ENCODE results near the gene FHIT. TPM values are rescaled to one million over a fixed set of nuclear protein-coding genes. Genes with fewer than 3 reads are reported as not detected.

The FHIT gene
- total and polyA plus RNA-seq, 2 of the 4 experiments (the other 2 are of a cell fraction) = 0.07 TPM; not detected in 1

DNA sequence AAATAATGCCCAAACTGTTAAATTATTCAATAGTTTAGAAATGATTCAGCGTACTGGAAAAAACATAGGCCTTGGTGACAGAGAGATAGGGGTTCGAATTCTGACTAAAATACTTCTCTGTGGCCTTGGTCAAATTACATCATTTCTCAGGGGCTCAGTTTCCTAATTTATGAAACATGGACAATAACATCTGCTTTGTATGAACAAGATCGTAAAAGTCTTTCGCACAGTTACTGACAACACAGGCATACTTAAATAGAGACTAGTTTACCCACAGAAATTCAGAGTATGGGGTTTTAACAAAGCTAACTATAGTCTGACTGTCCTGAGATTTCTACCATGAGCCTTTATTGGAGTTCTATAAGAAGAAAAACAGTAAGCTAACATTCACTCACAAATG lies 440.4 kb downstream of the FHIT start:
- H2AK5ac ChIP-seq (ENCODE audit: low read depth, low read length) = no peak overlapping the region
- H3K27ac ChIP-seq (ENCODE audit: insufficient read depth, low read length) = no peak overlapping the region
- WGBS, 2 experiments (ENCODE audit: extremely low coverage in 2 of 2, insufficient read length in 1 of 2) = no CpG with 5 or more reads among the region's 4 CpGs
- intact Hi-C loops (cut with micrococcal nuclease) = no loop called here
- no peak overlapping the region for H2BK120ac ChIP-seq (ENCODE audit: low read depth, low read length)
- no peaks in the 10 kb centered on the region for H3K79me1 ChIP-seq (ENCODE audit: low read depth in 1 of 2, low read length in 2 of 2)
- no peak overlapping the region for H3K9ac ChIP-seq (ENCODE audit: low read depth, low read length)
- no peak for DNase-seq
- no peak overlapping the region for H3K4me2 ChIP-seq (ENCODE audit: low read depth, low read length)
- dilution Hi-C loops (cut with HindIII; ENCODE audit: low sequenced_read_pairs, unreplicated experiment) = no loop called here
- no peak overlapping the region for H2BK15ac ChIP-seq (ENCODE audit: low read depth, low read length)
- no peak overlapping the region for H2BK5ac ChIP-seq (ENCODE audit: low read depth, low read length, poor library complexity, severe bottlenecking)
- H4K20me1 ChIP-seq (ENCODE audit: insufficient read depth, low read length) = no peaks in the 10 kb centered on the region
- H2AK9ac ChIP-seq (replicated peaks; ENCODE audit: low read depth, low read length, poor library complexity) = no peak overlapping the region
- ATAC-seq (ENCODE audit: low read depth) = no peak
- no peak overlapping the region for H3K14ac ChIP-seq (replicated peaks; ENCODE audit: low read depth, low read length)
- in situ Hi-C loops (cut with MboI; ENCODE audit: low sequenced_read_pairs) = no loop called here
- no peak overlapping the region for H3K23ac ChIP-seq (ENCODE audit: low read depth, low read length)
- H4K5ac ChIP-seq (ENCODE audit: low read depth, low read length) = no peak overlapping the region
- ChIA-PET POLR2A (ENCODE audit: unreplicated experiment) (no interaction called here), CTCF (no interaction called here)
- H3K9me3 ChIP-seq (ENCODE audit: control insufficient read depth, insufficient read depth, low read length) = no peaks in the 10 kb centered on the region
- H2AFZ ChIP-seq (replicated peaks; ENCODE audit: low read length, poor library complexity) = no peak overlapping the region
- no TSS peak for BruUV-seq (replicated peaks)
- H3K27me3 ChIP-seq (ENCODE audit: control insufficient read depth, insufficient read depth, low read length) = no peaks in the 10 kb centered on the region
- no peak overlapping the region for H3K56ac ChIP-seq (ENCODE audit: extremely low read depth, insufficient read depth, low read length)
- H3K9me1 ChIP-seq (ENCODE audit: insufficient read depth, low read length) = no peaks in the 10 kb centered on the region
- no peak overlapping the region for H4K91ac ChIP-seq (ENCODE audit: insufficient read depth, low read depth, low read length)
- H3K4me1 ChIP-seq (ENCODE audit: control insufficient read depth, insufficient read depth, low read length) = no peaks in the 10 kb centered on the region
- no peak for TF ChIP-seq RCOR1 (IDR thresholded peaks at IDR 0.05; ENCODE audit: insufficient replicate concordance, low read length)
- no peak for TF ChIP-seq FOS (IDR thresholded peaks at IDR 0.05; ENCODE audit: low read depth, low read length)
- TF ChIP-seq MXI1 (IDR thresholded peaks at IDR 0.05; ENCODE audit: borderline replicate concordance, low read depth, low read length) = no peak
- no peak for TF ChIP-seq USF2 (IDR thresholded peaks at IDR 0.05; ENCODE audit: low read depth, low read length)
- no peak for TF ChIP-seq RFX5 (IDR thresholded peaks at IDR 0.05; ENCODE audit: low read depth, low read length)
- TF ChIP-seq RAD21 (IDR thresholded peaks at IDR 0.05; ENCODE audit: low read length) = no peak
- no peak for TF ChIP-seq NFE2L2 (IDR thresholded peaks at IDR 0.05; ENCODE audit: low read depth, low read length)
- H3K18ac ChIP-seq (ENCODE audit: low read depth, low read length) = no peak overlapping the region
- no peak overlapping the region for H3K4ac ChIP-seq (ENCODE audit: low read depth, low read length)
- no peaks in the 10 kb centered on the region for H3K36me3 ChIP-seq (ENCODE audit: control insufficient read depth, insufficient read depth, low read length)
- H4K8ac ChIP-seq (ENCODE audit: low read depth in 2 of 2, low read length in 2 of 2) = no peak overlapping the region
- no peak overlapping the region for H2BK20ac ChIP-seq (ENCODE audit: low read depth, low read length)
- no peak overlapping the region for H3K4me3 ChIP-seq (ENCODE audit: insufficient read depth, low read depth, low read length)
